Spleen (tissue), 11 donors: ENCODE data around the gene RNF225. TPM values are rescaled to one million over a fixed set of nuclear protein-coding genes. Genes with fewer than 3 reads are reported as not detected.

ENCODE experiments used
- DNase-seq: peaks from one replicate; pipeline ENCODE4 v3.0.0-alpha.2; 2020
- H3K27ac ChIP-seq, 8 donors: fragments of 200-600 bp; sonication (generic) in 7 of 8; 1 replicate in 4 of 8; 2 replicates in 4 of 8; pipeline versions ENCODE4 v1.5.0 to v1.8.0; 2016 to 2021; ENCODE audit warnings: inconsistent platforms in 4 of 8, mild to moderate bottlenecking in 4 of 8, moderate library complexity in 1 of 8
- H3K27me3 ChIP-seq, 7 donors: fragments of 200-600 bp; sonication (generic) in 6 of 7; replicated peaks in 1 of 7; 1 replicate in 4 of 7; 2 replicates in 3 of 7; pipeline versions ENCODE4 v1.5.0 to v1.8.0; 2016 to 2021; ENCODE audit warnings: inconsistent platforms in 3 of 7, mild to moderate bottlenecking in 1 of 7
- H3K36me3 ChIP-seq, 6 donors: fragments of 200-600 bp; sonication (generic) in 5 of 6; 1 replicate in 4 of 6; 2 replicates in 2 of 6; pipeline versions ENCODE4 v1.5.0 to v1.8.0; 2016 to 2021; ENCODE audit warnings: inconsistent platforms in 2 of 6
- H3K4me1 ChIP-seq, 6 donors: fragments of 200-600 bp; sonication (generic) in 5 of 6; 1 replicate in 3 of 6; 2 replicates in 3 of 6; pipeline versions ENCODE4 v1.5.0 to v1.8.0; 2016 to 2021; ENCODE audit warnings: inconsistent platforms in 3 of 6
- H3K4me3 ChIP-seq, 8 donors: fragments of 200-600 bp; sonication (generic) in 7 of 8; 1 replicate in 4 of 8; 2 replicates in 4 of 8; pipeline versions ENCODE4 v1.5.0 to v1.8.0; 2016 to 2021; ENCODE audit warnings: inconsistent platforms in 4 of 8, mild to moderate bottlenecking in 4 of 8, moderate library complexity in 2 of 8
- H3K9me3 ChIP-seq, 8 donors: fragments of 200-600 bp; sonication (generic) in 7 of 8; 1 replicate in 4 of 8; 2 replicates in 4 of 8; pipeline versions ENCODE4 v1.5.0 to v1.8.0; 2016 to 2021; ENCODE audit warnings: inconsistent platforms in 4 of 8
- POLR2A ChIP-seq, 3 donors: fragments of 450-650 bp; IDR thresholded peaks; one replicate each; pipeline ENCODE4 v1.5.1; 2017; ENCODE audit warnings: antibody characterized with exemption in 3 of 3, mild to moderate bottlenecking in 1 of 3
- POLR2AphosphoS5 ChIP-seq, 3 donors: sonication (generic); formaldehyde crosslinking; IDR thresholded peaks; one replicate each; pipeline ENCODE4 v1.5.1; 2017; ENCODE audit warnings: antibody characterized with exemption in 3 of 3
- WGBS, 5 donors: extraction: QIAGEN DNeasy Blood & Tissue Kit in 3 of 5; methylation state at CpG; one replicate each; pipeline versions ENCODE4 v1.1.5 to v1.1.7; 2013 to 2018; 5-methylcytosine and 5-hydroxymethylcytosine counted together
- intact Hi-C: fragments of 100-400 bp; cut with DNase I; formaldehyde crosslinking; loops from one replicate; pipeline ENCODE4 v1.15.0; 2023; ENCODE audit warnings: low total_unique reads
- polyA plus RNA-seq, 3 donors: library from polyadenylated mRNA; stranded (reverse); fragments of 200-250 nt; gene quantifications; one replicate each; pipeline ENCODE4 v1.2.1, GENCODE V29; 2013
- total RNA-seq, 7 donors: library from RNA; depleted of rRNA in 3 of 7; stranded (reverse); fragments of >200 nt in 3 of 7; fragmentation: NEBNext Ultra II Directional in 4 of 7; extraction: Animal tissue kit (Norgen Biotek cat#: 25700) in 4 of 7; gene quantifications; one replicate each; pipeline versions ENCODE4 v1.1.0 to v1.2.1, GENCODE V29; 2016 to 2021
- TF ChIP-seq, protein P1 (sequence below), 11 experiments: fragments of 200-600 bp in 7 of 11; fragments of 450-650 bp in 4 of 11; sonication (generic) in 4 of 11; IDR thresholded peaks in 8 of 11; conservative IDR thresholded peaks in 3 of 11; 1 replicate in 7 of 11; 2 replicates in 4 of 11; pipeline versions ENCODE4 v1.4.0 to v1.8.0; 2016 to 2021; ENCODE audit warnings: antibody characterized with exemption in 11 of 11, inconsistent platforms in 4 of 11, mild to moderate bottlenecking in 1 of 11
- donor health status: healthy with polysubstance abuse.
- donor health status: DM: no; HTN: no; CAD: no; lungs with moderate emphysema.
- donor health status: DM: no; HTN: no; CAD: no.
- donor health status: Bipolar disorder and iron deficiency.
- donor health status: healthy.
- donor health status: DM: no; HTN: no; CAD: no.
- donor health status: DM: yes; HTN: yes; CAD: no.

The RNF225 gene
- total and polyA plus RNA-seq, 10 donors: not detected

DNA sequence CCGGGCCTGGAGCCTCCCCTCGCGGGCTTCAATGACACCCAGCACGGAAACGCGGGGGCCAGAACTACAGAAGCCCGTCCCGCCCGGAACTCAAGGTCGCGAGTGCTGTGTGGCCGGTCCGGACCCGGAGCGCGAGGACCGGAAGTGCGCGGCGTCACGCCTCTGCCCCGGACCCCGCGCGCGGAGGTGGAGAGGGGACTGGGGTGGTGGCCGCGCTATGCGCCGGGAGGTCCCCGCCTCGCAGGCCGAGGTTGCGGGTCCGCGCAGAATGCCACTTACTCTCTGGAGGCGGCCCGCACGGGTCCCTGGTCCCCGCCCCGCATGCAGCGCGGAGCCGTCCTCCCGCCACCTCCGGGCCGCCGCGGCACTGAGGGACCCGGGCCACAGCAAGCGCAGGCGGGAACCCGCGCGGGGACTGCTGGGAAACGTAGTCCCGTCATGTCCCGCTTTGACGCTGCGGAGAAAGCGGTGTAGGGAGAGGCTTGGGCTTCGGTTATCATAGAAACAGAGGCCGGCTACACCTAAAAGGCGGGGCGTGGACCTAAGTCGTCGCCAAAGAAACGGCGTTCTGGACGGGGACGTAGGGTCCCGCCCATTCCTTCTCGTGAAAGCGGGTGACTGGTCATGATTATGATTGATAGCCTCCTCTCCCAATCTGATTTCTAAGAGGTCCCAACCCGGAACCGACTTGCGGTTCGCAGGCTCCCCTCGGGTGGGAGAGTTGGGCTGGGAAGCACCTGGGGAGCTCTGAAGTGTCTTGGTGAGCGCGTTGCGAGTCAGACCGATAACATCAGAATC, 14.6 kb upstream of the RNF225 start, which contains the start of gene ZNF837:
Gene ZNF837 (minus strand): TSS at position 369 of the 798 bp plus-strand sequence. CDS start 11,698 bp downstream, outside the sequence.
- Histone ChIP-seq H3K36me3 (no peaks in the 10 kb centered on the region), H3K4me3 (peak within 1 kb of the TSS; percentile 60 to 98 (median 83)), H3K4me1 (peaks cover 28 to 51% (median 35%) of the 10 kb centered on the region in 6 donors), H3K27ac (peak within 1 kb of the TSS; percentile 87 to 100 (median 96)), H3K27me3 (no peaks in the 10 kb centered on the region), H3K9me3 (no peaks in the 10 kb centered on the region)
- 0 to 1% (median 0%) methylated on average over 21 to 83 of the region's 83 CpGs for WGBS, 5 donors
- intact Hi-C loops: no loop called here
- DNase-seq: peak; percentile 100
- TF ChIP-seq POLR2AphosphoS5 (IDR thresholded peaks at IDR 0.05) (peak; percentile 94 to 96 (median 96)), POLR2A (IDR thresholded peaks at IDR 0.05) (peak; percentile 65 to 86 (median 84))
- TF ChIP-seq, protein P1, sequence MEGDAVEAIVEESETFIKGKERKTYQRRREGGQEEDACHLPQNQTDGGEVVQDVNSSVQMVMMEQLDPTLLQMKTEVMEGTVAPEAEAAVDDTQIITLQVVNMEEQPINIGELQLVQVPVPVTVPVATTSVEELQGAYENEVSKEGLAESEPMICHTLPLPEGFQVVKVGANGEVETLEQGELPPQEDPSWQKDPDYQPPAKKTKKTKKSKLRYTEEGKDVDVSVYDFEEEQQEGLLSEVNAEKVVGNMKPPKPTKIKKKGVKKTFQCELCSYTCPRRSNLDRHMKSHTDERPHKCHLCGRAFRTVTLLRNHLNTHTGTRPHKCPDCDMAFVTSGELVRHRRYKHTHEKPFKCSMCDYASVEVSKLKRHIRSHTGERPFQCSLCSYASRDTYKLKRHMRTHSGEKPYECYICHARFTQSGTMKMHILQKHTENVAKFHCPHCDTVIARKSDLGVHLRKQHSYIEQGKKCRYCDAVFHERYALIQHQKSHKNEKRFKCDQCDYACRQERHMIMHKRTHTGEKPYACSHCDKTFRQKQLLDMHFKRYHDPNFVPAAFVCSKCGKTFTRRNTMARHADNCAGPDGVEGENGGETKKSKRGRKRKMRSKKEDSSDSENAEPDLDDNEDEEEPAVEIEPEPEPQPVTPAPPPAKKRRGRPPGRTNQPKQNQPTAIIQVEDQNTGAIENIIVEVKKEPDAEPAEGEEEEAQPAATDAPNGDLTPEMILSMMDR (IDR thresholded peaks at IDR 0.05 in 8 of 11, conservative IDR thresholded peaks at IDR 0.05 in 3 of 11): peak in 6 of 11 experiments; percentile 10 to 56 (median 36)

DNA sequence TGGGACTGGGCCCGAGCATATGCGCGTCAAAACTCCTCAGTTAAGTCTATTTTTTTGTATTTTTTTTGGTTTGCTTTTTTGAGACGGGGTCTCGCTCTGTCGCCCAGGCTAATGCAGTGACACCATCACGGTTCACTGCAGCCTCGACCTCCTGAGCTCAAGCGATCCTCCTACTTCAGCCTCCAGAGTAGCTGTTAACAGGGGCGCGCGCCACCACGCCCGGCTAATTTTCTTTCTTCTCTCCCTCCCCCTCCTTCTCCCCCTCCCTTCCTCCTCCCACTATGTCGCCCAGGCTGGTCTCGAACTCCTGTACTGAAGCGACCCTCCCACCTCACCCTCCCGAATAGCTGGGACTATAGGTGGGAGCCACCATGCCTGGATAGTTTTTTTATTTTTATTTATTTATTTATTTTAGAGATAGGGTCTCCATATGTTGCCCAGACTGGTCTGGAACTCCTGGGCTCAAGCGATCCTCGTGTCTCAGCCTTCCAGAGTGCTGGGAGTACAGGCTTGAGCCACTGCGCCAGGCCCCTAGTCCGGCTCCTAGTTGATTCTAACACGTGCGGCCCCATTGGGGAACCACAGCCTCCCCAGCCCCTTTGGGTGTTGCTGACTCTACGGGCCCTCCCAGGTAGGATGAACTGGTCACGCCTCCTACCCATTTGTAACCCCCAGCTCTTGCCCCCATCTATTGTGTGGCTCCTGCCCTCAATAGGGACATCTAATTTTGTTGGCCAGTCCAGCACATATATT, 13.8 kb upstream of the RNF225 start:
- whole genome bisulfite sequencing, 5 donors: 27 to 32% (median 31%) methylated on average over 26 of the region's 26 CpGs
- H3K27me3 ChIP-seq: no peaks in the 10 kb centered on the region
- peak overlapping the region; percentile 60 to 98 (median 83) for H3K4me3 ChIP-seq
- DNase-seq: peak; percentile 85
- no peaks in the 10 kb centered on the region for H3K36me3 ChIP-seq
- TF ChIP-seq, protein P1 (IDR thresholded peaks at IDR 0.05 in 8 of 11, conservative IDR thresholded peaks at IDR 0.05 in 3 of 11): no peak
- TF ChIP-seq POLR2AphosphoS5 (IDR thresholded peaks at IDR 0.05) (no peak), POLR2A (IDR thresholded peaks at IDR 0.05) (no peak)
- no peaks in the 10 kb centered on the region for H3K9me3 ChIP-seq
- intact Hi-C loops: no loop called here
- peaks cover 30 to 57% (median 43%) of the 10 kb centered on the region in 6 donors for H3K4me1 ChIP-seq
- H3K27ac ChIP-seq: peak overlapping the region; percentile 66 to 100 (median 96)

DNA sequence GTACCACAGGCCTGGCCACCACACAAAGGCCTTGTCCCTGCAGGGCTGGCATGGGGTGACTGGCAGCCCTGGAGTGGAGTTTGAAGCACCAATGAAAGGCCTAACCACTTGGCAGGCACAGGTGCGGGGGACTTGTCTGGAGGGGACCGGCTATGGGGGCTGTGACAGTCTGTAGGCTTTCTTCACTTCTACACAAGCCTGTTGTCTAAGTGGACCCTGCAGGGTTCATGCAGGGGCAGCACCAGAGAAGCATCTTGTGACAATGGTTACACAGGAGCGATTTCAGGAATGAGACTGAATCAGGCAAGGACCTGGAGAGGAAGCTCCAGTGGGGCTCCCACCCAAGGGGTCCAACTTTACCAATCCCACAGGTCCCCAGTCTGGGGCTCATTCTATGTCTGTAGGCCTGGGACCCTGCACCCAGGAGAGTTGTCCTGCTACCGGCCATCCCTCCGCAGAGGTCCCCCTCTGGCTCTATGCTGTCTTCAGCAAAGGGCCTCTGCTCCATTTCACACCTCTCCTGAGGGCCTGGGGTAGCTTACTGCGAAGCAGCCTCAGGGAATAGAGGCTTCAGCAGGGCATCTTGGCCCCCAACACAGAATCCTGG, 12.4 kb upstream of the RNF225 start:
- Histone ChIP-seq H3K36me3 (peaks cover 0 to 3% (median under 1%) of the 10 kb centered on the region in 6 donors), H3K4me1 (peaks cover 37 to 66% (median 50%) of the 10 kb centered on the region in 6 donors), H3K4me3 (no peak overlapping the region), H3K27me3 (no peaks in the 10 kb centered on the region), H3K9me3 (no peaks in the 10 kb centered on the region), H3K27ac (no peak overlapping the region)
- intact Hi-C loops: no loop called here
- DNase-seq: peak; percentile 66
- 92 to 98% (median 96%) methylated on average over 4 to 6 of the region's 6 CpGs for WGBS, 5 donors
- TF ChIP-seq POLR2A (IDR thresholded peaks at IDR 0.05) (no peak), POLR2AphosphoS5 (IDR thresholded peaks at IDR 0.05) (no peak)
- TF ChIP-seq, protein P1 (IDR thresholded peaks at IDR 0.05 in 8 of 11, conservative IDR thresholded peaks at IDR 0.05 in 3 of 11): no peak
